ENCODE data around the gene ZSWIM3.
"Not testable (repeated sequence)": the region's sequence is repeated elsewhere in the genome, so short reads cannot be mapped to it uniquely, and the experiment has no call there.

ZSWIM3 gene

DNA sequence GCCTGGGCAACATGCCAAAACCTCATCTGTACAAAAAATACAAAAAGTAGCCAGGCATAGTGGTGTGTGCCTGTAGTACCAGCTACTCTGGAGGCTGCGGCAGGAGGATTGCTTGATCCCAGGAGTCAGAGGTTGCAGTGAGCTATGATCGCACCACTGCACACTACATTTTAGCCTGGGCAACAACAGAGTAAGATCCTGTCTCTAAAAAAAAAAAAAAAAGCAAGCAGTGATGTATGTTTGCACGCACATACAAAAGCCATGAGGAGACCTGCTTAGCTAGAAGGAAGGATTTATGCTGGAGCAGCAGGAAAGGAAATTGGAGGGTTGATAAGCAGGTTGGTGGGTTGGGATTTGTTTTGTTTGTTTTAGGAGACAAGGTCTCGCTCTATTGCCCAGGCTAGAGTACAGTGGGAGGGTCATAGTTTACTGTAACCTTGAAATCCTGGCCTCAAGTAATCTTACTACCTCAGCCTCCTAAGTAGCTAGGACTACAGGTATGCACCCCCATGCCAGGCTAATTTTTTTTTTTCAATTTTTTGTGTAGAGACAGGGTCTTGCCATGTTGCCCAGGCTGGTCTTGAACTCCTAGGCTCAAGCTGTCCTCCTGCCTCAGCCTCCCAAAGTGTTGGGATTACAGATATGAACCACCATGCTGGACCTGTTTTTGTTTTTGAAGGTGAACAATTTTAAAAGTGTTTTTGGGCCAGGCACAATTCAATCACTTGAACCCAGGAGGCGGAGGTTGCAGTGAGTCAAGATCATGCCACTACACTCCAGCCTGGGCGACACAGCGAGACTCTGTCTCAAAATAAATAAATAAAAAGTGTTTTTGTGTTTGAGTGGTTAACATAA is 4.0 kb downstream of the ZSWIM3 start:
- DNase-seq (ENCODE audit: low spot score), result no peak

GRCh38 chr20:45863543-45864470 is 6.4 kb downstream of the ZSWIM3 start:
- DNase-seq (ENCODE audit: low spot score), result no peak

DNA sequence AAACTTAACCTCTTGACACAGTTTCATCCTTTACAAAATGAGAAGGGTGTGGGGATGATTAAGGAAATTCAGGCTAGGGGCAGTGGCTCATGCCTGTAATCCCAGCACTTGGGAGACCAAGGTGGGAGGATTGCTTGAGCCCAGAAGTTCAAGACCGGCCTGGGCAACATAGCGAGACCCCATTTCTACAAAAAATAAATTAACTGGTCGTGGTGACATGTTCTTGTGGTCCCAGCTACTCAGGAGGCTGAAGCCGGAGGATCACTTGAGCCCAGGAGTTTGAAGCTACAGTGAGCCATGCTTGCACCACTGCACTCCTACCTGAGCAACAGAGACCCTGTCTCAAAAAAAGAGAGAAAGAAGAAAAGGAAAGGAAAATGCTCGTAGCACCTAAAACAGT is 9.0 kb downstream of the ZSWIM3 start:
- no peak for DNase-seq (ENCODE audit: low spot score)

- no peak for DNase-seq (ENCODE audit: low spot score)
Measured at GRCh38 chr20:45867136-45867818, 9.9 kb downstream of the ZSWIM3 start.

- DNase-seq (ENCODE audit: low spot score), result no peak
Measured at GRCh38 chr20:45867819-45868176, 10.4 kb downstream of the ZSWIM3 start.

GRCh38 chr20:45872626-45873025 is 15.2 kb downstream of the ZSWIM3 start:
- no peak for DNase-seq (ENCODE audit: low spot score)

DNA sequence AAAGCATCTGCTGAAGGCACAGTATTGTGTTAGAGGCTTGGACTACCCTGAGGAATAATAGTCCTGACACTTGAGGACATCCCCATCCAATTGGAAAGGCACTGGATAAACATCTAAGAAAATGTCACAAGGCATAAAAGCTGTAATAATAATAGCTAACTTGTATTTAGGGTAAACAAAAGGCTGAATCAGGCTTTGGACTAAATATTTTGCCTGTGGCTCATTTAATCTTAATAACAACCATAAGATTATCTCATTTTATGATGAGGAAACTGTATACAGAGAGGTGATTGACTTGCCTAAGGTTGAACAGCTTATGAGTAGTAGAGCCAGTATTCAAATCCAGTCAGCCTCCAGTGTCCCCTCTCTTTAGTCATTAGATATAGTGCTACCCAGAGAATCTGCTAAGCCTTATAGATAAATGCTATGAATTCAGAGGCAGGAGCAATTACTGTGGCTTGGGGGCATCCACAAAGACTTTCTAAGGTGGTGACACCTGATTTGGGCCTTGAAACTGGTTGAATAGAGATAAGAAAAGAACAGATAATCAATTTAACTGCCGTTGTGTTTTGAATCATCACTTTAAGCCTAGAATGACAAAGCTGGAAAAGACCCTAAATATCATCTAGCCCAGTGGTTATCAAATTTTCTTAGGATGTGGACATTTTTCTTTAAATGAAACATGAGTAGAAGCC is 16.1 kb downstream of the ZSWIM3 start:
- no peak for DNase-seq (ENCODE audit: low spot score)

GRCh38 chr20:45874104-45874481 is 16.7 kb downstream of the ZSWIM3 start:
- not testable (repeated sequence) for DNase-seq (ENCODE audit: low spot score)

DNA sequence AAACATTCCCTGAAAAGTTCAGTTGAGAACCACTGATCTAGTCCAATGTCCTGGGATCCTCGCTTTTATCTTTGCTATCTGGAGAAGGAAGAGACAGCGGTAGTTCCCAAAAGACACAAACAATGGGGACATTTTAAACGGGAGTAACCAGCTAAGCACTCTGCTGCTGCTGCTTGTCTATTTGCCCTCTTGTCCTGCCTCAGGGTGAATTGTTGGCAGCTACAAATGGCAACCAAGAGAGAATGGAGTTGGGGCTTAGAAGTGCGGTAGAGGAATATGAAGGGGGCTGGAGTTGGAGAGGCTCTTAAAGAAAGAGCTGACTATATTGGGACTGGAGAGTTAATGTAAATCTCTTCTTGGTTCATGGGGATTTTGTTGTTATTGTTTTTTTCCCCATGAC is 17.2 kb downstream of the ZSWIM3 start:
- no peak for DNase-seq (ENCODE audit: low spot score)

DNA sequence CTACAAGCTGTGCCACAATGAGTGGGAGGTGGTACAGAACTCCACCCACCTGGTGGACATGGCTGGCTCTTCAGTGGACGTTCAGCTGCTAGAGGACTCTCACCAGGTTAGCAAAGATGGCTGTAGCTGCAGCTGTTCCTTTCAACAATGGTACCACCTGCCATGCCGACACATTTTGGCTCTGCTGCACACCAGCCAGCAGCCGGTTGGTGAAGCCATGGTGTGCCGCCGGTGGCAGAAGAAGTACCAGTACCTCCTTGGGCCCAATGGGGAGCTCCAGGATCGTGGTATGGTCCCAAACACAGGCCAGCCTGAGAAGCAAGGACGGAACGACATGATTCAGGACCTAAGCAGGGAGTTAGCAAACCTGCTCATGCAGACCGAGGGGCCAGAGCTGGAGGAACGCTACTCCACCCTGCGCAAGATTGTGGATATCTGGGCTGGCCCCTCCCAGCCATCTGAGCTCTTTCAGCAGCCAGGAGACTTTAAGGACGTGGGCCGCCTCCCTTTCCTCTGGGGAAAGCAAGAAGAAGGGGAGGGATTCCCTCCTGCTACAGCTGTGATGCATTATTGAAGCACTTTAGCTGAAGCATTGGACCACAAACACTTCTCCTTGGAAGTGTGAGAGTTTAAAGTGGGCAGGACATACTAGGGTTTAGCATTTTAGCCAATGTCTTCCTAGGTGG is 20.8 kb downstream of the ZSWIM3 start:
- DNase-seq (ENCODE audit: low spot score), result no peak

DNA sequence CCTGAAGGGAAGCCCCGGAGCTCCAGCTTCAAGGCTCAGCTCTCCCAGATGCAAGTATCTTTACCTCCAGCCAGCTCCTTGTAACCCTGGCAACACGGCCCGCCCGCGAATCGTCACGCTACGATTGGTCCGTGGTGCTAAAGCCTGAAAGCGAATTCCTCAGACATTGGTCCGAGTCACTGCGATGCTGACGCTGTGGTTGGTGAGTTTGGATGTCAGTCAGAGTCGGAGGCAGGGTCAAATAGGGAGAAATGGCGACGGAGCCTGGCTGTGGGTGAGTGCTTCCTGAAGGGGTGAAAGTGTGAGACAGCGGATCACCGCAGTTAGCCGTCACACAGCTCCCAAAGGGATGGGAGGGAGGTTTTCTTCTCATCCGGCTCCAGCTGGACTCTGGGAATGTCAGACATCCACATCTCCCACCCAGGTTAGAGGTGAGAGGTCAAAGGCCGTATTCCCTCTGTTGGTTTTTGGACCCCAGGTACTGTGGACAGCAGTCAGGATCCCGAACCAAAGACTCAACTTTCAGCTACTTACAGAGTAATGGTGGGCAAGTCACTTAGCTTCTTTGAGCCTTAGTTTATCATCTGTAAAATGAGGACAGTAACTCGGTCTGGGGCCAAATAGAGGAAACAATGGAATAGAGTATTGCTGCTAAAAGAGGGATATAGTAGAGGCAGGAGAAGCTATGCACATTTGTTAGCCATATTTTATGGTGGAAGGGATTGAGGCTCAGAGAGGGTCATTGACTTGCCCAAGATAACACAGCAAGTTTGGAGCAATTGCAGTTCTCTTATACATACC is 23.8 kb downstream of the ZSWIM3 start, which contains the start of gene ZSWIM1:
ZSWIM1 (plus strand) TSS at position 240 of the 801 bp plus-strand sequence. CDS start 1,366 bp downstream, outside the sequence.
- DNase-seq (ENCODE audit: low spot score), result peak; percentile 99

- no peak for DNase-seq (ENCODE audit: low spot score)
Measured at GRCh38 chr20:45882469-45883099, 25.2 kb downstream of the ZSWIM3 start.

GRCh38 chr20:45883100-45883469 is 25.7 kb downstream of the ZSWIM3 start:
- no peak for DNase-seq (ENCODE audit: low spot score)

DNA sequence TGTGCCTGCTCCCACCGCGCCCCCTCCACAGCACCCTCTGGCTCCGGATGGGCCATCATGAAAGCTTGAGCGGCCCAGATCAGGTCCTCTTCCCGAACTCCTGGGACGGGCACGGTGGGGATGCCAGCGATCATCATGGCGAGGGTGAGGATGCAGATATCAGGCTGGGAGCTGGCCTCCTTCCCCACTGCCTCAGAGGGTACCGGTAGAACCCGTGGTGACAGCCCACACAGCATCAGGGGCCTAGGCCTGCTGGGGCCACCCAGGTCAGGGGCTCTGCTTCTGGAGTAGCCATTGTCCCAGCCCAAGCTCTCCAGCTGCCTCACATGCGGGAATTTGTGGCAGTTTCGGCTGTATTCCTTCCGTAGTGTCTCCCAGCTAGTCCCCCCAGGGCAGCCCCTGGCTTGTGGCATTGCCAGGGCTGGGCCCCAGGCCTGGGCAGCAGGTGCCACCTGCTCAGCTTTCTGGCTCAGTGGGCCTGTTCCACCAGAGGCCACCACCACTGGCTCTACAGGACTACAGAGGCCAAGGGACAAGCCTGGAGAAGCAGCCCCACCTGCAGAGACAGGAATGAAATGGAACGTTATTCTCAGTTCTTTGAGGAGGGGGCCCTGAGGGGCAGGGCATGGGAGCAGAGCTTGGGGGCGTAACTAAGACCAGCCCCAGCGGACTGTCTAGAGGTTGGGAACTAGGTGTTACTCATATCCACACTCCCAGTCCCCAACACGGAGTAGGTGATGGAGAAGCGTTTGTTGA is 29.4 kb downstream of the ZSWIM3 start:
- no peak for DNase-seq (ENCODE audit: low spot score)

DNA sequence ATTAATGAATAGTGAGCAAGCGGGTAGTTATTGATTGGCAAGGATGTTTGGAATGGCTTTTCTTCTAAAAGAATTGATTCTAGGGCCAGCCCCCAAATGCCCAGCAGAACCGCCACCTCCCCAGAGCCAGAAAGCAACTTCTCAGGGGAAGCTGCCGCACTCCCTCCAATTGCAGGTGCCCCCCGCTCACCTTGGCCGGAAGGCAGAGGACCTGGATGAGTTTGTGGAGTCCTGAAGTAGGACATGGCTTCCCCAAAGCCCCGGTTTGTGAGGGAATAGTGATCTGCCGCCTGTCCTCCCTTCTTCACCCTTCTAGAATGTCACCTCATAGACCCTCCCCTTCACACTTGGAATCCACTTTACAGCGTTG is 29.9 kb downstream of the ZSWIM3 start, which contains the start of gene SPATA25:
SPATA25 (minus strand) TSS at position 277 of the 370 bp plus-strand sequence; CDS start at position 245, 32 bp downstream.
- no peak for DNase-seq (ENCODE audit: low spot score)

GRCh38 chr20:45888681-45889080 is 31.3 kb downstream of the ZSWIM3 start:
- DNase-seq (ENCODE audit: low spot score), result no peak

DNA sequence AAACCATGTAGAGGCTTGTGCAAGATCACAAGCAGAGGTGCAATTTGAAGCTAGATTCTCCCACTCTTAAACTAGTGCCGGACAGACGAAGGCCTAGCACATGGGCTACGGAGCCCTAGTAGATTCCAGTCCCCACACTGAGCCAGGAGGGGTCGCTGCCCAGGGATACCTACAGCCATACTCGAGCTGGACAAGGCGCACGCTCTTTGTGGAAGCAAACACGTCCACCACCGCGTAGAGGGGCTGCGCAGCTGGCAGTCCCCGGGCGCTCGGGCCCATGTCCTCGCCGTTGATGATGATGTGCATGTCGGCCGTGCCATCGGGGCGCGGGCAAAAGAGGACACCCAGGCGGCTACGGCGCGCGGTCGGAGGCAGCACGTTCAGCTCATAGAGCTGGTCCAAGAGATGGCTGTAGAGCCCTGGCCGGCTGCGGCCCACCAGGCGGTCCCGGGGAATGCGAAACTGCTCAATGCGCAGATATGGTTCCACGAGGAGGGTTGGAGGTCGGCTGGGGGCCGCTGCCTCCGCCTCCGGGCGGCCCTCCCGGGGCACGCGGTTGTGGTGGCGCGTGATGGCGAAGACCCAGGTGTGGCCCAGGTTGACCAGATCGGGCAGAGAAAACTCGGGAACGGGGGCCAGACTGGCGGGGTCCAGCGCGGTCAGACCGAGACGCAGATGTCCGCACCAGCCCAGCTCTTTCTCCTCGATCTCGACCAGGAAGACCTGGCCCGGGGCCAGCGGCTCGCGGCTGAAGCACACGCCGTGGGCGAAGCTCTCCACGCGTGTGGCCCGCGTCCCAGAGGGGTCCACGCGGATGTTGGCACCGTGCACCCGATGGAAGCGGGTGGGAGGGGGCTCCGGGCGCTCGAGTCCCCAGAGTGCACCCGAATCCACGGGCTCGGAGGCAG is 32.9 kb downstream of the ZSWIM3 start:
- DNase-seq (ENCODE audit: low spot score), result peak; percentile 36
